ENCODE measurements around the gene BCAS4.
"Not testable (repeated sequence)": the region's sequence is repeated elsewhere in the genome, so short reads cannot be mapped to it uniquely, and the experiment has no call there.

BCAS4 gene

DNA sequence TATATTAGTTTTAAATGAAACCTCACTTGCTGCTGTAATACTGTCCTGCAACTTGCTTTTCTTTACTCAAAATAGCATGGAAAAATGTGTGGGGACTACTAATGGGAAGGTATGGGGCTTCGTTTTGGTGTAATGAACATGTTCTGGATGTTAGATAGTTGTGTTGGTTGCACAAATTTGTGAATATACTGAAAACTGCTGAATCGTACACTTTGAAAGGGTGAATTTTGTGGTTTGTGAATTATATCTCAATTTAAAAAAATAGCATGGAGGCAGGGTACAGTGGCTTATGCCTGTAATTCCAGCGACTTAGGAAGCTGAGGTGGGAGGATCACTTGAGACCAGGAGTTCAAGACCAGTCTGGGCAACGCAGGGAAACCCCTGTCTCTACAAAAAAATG, 2.3 kb downstream of the BCAS4 start:
- Histone ChIP-seq H3K9me3 (no peaks in the 10 kb centered on the region), H3K4me1 (peaks cover 3% of the 10 kb centered on the region; the same call in 1 of the 2 replicates), H3K27me3 (no peaks in the 10 kb centered on the region), H3K4me3 (ENCODE audit: low read depth, low read length) (no peak overlapping the region), H3K36me3 (no peaks in the 10 kb centered on the region)
- TF ChIP-seq CTCF (IDR thresholded peaks at IDR 0.05; ENCODE audit: low read depth, low read length) = no peak
- no peak for DNase-seq

- Histone ChIP-seq H3K4me3 (ENCODE audit: low read depth, low read length) (no peak overlapping the region), H3K4me1 (peaks cover 3% of the 10 kb centered on the region; the same call in 1 of the 2 replicates), H3K27me3 (no peaks in the 10 kb centered on the region), H3K9me3 (no peaks in the 10 kb centered on the region), H3K36me3 (no peaks in the 10 kb centered on the region)
- no peak for TF ChIP-seq CTCF (IDR thresholded peaks at IDR 0.05; ENCODE audit: low read depth, low read length)
- DNase-seq = no peak
Measured at GRCh38 chr20:50798650-50799049, 3.8 kb downstream of the BCAS4 start.

GRCh38 chr20:50799176-50799889, 4.5 kb downstream of the BCAS4 start:
- Histone ChIP-seq H3K4me1 (peaks cover 2% of the 10 kb centered on the region; the same call in 1 of the 2 replicates), H3K4me3 (ENCODE audit: low read depth, low read length) (no peak overlapping the region), H3K9me3 (no peaks in the 10 kb centered on the region), H3K27me3 (no peaks in the 10 kb centered on the region), H3K36me3 (no peaks in the 10 kb centered on the region)
- no peak for DNase-seq
- TF ChIP-seq CTCF (IDR thresholded peaks at IDR 0.05; ENCODE audit: low read depth, low read length) = no peak

- no peak for TF ChIP-seq CTCF (IDR thresholded peaks at IDR 0.05; ENCODE audit: low read depth, low read length)
- Histone ChIP-seq H3K4me1 (no peaks in the 10 kb centered on the region), H3K27me3 (no peaks in the 10 kb centered on the region), H3K9me3 (no peaks in the 10 kb centered on the region), H3K36me3 (no peaks in the 10 kb centered on the region), H3K4me3 (ENCODE audit: low read depth, low read length) (no peak overlapping the region)
- no peak for DNase-seq
Measured at GRCh38 chr20:50799890-50800550, 5.2 kb downstream of the BCAS4 start.

- H3K9me3 ChIP-seq; DNase-seq; H3K4me3 ChIP-seq (ENCODE audit: low read depth, low read length); H3K27me3 ChIP-seq; H3K4me1 ChIP-seq; H3K36me3 ChIP-seq: not testable (repeated sequence)
Measured at GRCh38 chr20:50800986-50801746, 6.3 kb downstream of the BCAS4 start.

DNA sequence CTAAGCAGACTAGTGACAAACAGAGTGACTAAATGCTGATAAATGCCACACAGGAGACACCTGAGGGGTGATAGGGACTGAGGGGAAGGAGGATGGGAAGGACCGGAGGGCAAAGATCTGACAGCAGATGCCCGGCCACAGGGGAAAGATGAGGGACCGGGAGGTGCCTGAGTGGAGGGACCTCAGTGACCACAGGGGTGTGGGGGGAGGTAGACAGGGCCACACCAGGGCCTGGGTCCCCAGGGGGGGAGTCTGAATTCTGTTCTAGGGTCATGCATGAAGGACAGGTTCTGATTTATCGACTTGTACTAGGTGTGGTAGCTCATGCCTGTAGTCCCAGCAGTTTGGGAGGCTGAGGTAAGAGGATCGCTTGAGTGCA, 6.9 kb downstream of the BCAS4 start:
- Histone ChIP-seq H3K4me1 (no peaks in the 10 kb centered on the region), H3K4me3 (ENCODE audit: low read depth, low read length) (no peak overlapping the region), H3K9me3 (no peaks in the 10 kb centered on the region), H3K27me3 (no peaks in the 10 kb centered on the region), H3K36me3 (no peaks in the 10 kb centered on the region)
- TF ChIP-seq CTCF (IDR thresholded peaks at IDR 0.05; ENCODE audit: low read depth, low read length) = no peak
- DNase-seq = no peak
